HepG2 (cell line): Measurements from ENCODE around the gene RNU11.

Experiments used
- BRCA1 ChIP-seq: sonication (generic); formaldehyde crosslinking; IDR thresholded peaks from 2 replicates; pipeline ENCODE4 v1.4.0; 2020; ENCODE audit warnings: missing genetic modification reagents
- CTCF ChIP-seq: sonication (generic); formaldehyde crosslinking; IDR thresholded peaks from 2 replicates; pipeline ENCODE4 v1.5.0; 2020; ENCODE audit warnings: mild to moderate bottlenecking, missing genetic modification reagents, moderate library complexity
- EZH2 ChIP-seq: conservative IDR thresholded peaks from 2 replicates; pipeline ENCODE4 v1.6.1; 2012; ENCODE audit warnings: mild to moderate bottlenecking, low read depth, low read length, moderate library complexity
- SMAD1 ChIP-seq: sonication (generic); formaldehyde crosslinking; IDR thresholded peaks from 2 replicates; pipeline ENCODE4 v1.4.0; 2020; ENCODE audit warnings: missing genetic modification reagents, low read depth, mild to moderate bottlenecking, borderline replicate concordance
- TAF1 ChIP-seq: sonication (generic); formaldehyde crosslinking; IDR thresholded peaks from 2 replicates; pipeline ENCODE4 v1.4.0; 2020; ENCODE audit warnings: missing genetic modification reagents
- TCF7L2 ChIP-seq: IDR thresholded peaks from 2 replicates; pipeline ENCODE4 v1.6.1; 2011; ENCODE audit warnings: mild to moderate bottlenecking, low read depth, low read length, moderate library complexity
- ZBTB37 ChIP-seq: sonication (generic); formaldehyde crosslinking; IDR thresholded peaks from 2 replicates; pipeline ENCODE4 v1.4.0; 2020; ENCODE audit warnings: mild to moderate bottlenecking, missing genetic modification reagents
- ZFP90 ChIP-seq: sonication (generic); formaldehyde crosslinking; IDR thresholded peaks from 2 replicates; pipeline ENCODE4 v1.8.0; 2022; ENCODE audit warnings: missing genetic modification reagents, mild to moderate bottlenecking, inconsistent platforms, borderline replicate concordance
- ZNF224 ChIP-seq: sonication (generic); formaldehyde crosslinking; IDR thresholded peaks from 2 replicates; pipeline ENCODE4 v1.5.0; 2020; ENCODE audit warnings: mild to moderate bottlenecking, missing genetic modification reagents
- ZNF878 ChIP-seq: sonication (generic); formaldehyde crosslinking; IDR thresholded peaks from 2 replicates; pipeline ENCODE4 v1.8.1; 2023; ENCODE audit warnings: mild to moderate bottlenecking, missing genetic modification reagents, moderate library complexity
- TF ChIP-seq, protein P1 (sequence below): sonication (generic); formaldehyde crosslinking; IDR thresholded peaks from 2 replicates; pipeline ENCODE4 v1.5.1; 2020; ENCODE audit warnings: mild to moderate bottlenecking, missing genetic modification reagents, moderate library complexity

DNA sequence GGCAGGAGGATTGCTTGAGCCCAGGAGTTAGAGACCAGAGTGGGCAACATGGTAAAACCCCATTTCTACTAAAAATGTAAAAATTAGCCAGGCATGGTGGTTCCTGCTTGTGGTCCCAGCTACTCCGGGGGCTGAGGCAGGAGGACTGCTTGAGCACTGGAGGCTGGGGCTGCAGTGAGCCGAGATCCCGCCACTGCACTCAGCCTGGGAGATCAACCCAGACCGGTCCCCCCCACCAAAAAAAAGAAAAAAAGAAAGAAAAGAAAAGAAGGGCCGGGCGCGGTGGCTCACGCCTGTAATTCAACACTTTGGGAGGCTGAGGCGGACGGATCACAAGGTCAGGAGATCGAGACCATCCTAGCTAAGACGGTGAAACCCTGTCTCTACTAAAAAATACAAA lies 18.4 kb downstream of the RNU11 start:
- TF ChIP-seq TCF7L2 (no peak), ZNF224 (CRISPR knock-in tag) (no peak), ZNF878 (CRISPR knock-in tag) (no peak), TAF1 (CRISPR knock-in tag) (no peak), BRCA1 (CRISPR knock-in tag) (no peak), EZH2 (no peak), CTCF (CRISPR knock-in tag) (no peak), ZFP90 (CRISPR knock-in tag) (no peak), SMAD1 (CRISPR knock-in tag) (no peak), ZBTB37 (CRISPR knock-in tag) (no peak)
- TF ChIP-seq, protein P1, sequence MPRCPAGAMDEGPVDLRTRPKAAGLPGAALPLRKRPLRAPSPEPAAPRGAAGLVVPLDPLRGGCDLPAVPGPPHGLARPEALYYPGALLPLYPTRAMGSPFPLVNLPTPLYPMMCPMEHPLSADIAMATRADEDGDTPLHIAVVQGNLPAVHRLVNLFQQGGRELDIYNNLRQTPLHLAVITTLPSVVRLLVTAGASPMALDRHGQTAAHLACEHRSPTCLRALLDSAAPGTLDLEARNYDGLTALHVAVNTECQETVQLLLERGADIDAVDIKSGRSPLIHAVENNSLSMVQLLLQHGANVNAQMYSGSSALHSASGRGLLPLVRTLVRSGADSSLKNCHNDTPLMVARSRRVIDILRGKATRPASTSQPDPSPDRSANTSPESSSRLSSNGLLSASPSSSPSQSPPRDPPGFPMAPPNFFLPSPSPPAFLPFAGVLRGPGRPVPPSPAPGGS (CRISPR knock-in tag), result no peak
